Measurements from ENCODE around the gene ZFPL1. TPM values are rescaled to one million over a fixed set of nuclear protein-coding genes. Genes with fewer than 3 reads are reported as not detected.
A peak's percentile ranks its signal among the peaks of the same experiment; 100 is the strongest.

Gene ZFPL1
- polyA plus RNA-seq, 1 donor, result 24.1 TPM

- peak; percentile 90 for DNase-seq
Measured at GRCh38 chr11:65095974-65096806, 12.2 kb downstream of the ZFPL1 start, which contains the start of gene VPS51. TSS of gene VPS51 (plus strand) at chr11:65096214. CDS start at chr11:65096251, 37 bp downstream.

- DNase-seq, result no peak
Measured at GRCh38 chr11:65096926-65097325, 12.9 kb downstream of the ZFPL1 start.

GRCh38 chr11:65100674-65101350, 16.8 kb downstream of the ZFPL1 start:
- no peak for DNase-seq

- DNase-seq, result no peak
Measured at GRCh38 chr11:65102142-65103095, 18.4 kb downstream of the ZFPL1 start.

- DNase-seq, result no peak
Measured at GRCh38 chr11:65103476-65103875, 19.5 kb downstream of the ZFPL1 start.

GRCh38 chr11:65104628-65105027, 20.6 kb downstream of the ZFPL1 start:
- no peak for DNase-seq

- no peak for DNase-seq
Measured at GRCh38 chr11:65107078-65107477, 23.1 kb downstream of the ZFPL1 start.

- DNase-seq, result no peak
Measured at GRCh38 chr11:65107751-65108468, 23.9 kb downstream of the ZFPL1 start.

GRCh38 chr11:65108469-65109123, 24.6 kb downstream of the ZFPL1 start:
- DNase-seq, result no peak

GRCh38 chr11:65109231-65110198, 25.5 kb downstream of the ZFPL1 start:
- DNase-seq, result no peak

- peak; percentile 80 for DNase-seq
Measured at GRCh38 chr11:65110354-65110861, 26.4 kb downstream of the ZFPL1 start.

GRCh38 chr11:65111159-65111743, 27.2 kb downstream of the ZFPL1 start:
- DNase-seq, result no peak

- peak; percentile 91 for DNase-seq
Measured at GRCh38 chr11:65111744-65112545, 27.9 kb downstream of the ZFPL1 start, which contains the start of gene TM7SF2. TSS of gene TM7SF2 (plus strand) at chr11:65111872. CDS start at chr11:65112016, 144 bp downstream.

GRCh38 chr11:65112546-65113360, 28.7 kb downstream of the ZFPL1 start:
- no peak for DNase-seq

- DNase-seq, result no peak
Measured at GRCh38 chr11:65113361-65113756, 29.3 kb downstream of the ZFPL1 start.

GRCh38 chr11:65113839-65114238, 29.8 kb downstream of the ZFPL1 start:
- DNase-seq, result no peak

GRCh38 chr11:65114538-65115171, 30.6 kb downstream of the ZFPL1 start:
- no peak for DNase-seq
